HepG2 (cell line): ENCODE data around the gene SPA17. TPM values are rescaled to one million over a fixed set of nuclear protein-coding genes. Genes with fewer than 3 reads are reported as not detected.

Experiments
- ATAC-seq: fragments of 200-7000 bp; cut with Tn5 transposase; 3 replicates; pipeline ENCODE4 v1.9.1; 2020; ENCODE audit warnings: mild to moderate bottlenecking, moderate library complexity
- BruUV-seq: library from RNA; stranded (reverse); fragments of 400-500 nt; replicated peaks from 2 replicates; lab custom pipeline; 2021; lab: Mats Ljungman, UMichigan
- CTCF ChIA-PET: fragments of 300-600 bp; formaldehyde crosslinking; extraction: SDS; loops from one replicate; lab custom pipeline; 2021; ENCODE audit warnings: low total read pairs, inconsistent platforms, low intra/inter-chr PET ratio; lab: Yijun Ruan, JAX
- POLR2A ChIA-PET: fragments of 350-600 bp; sonication (Branson Sonifier 250); formaldehyde crosslinking; loops from one replicate; lab custom pipeline; 2020; ENCODE audit warnings: antibody characterized with exemption, inconsistent platforms; lab: Yijun Ruan, JAX
- DNase-seq: peaks from one replicate; pipeline ENCODE4 v3.0.0-alpha.2; 2015; ENCODE audit warnings: low spot score
- FAIRE-seq: peaks from 3 replicates; lab custom pipeline; 2011; peaks lifted over from hg19 to GRCh38; lab: Jason Lieb, UNC
- H2AFZ ChIP-seq: one replicate; pipeline ENCODE4 v1.6.1; 2011; ENCODE audit warnings: low read length, inconsistent platforms
- H3K27ac ChIP-seq: fragments of 300-600 bp; 3 replicates; pipeline ENCODE4 v1.8.0; 2011; ENCODE audit warnings: mixed run types, mild to moderate bottlenecking, mixed read lengths, low read length, inconsistent platforms; ENCODE audit not compliant: insufficient read depth; ENCODE audit errors: extremely low read length
- H3K27me3 ChIP-seq, 2 experiments: fragments of 200-600 bp in 1 of 2; 2 replicates in 1 of 2; 3 replicates in 1 of 2; pipeline versions ENCODE4 v1.6.0 to v1.8.0; 2011; ENCODE audit warnings: low read length in 2 of 2, mild to moderate bottlenecking in 2 of 2, moderate library complexity in 2 of 2, inconsistent platforms in 1 of 2; ENCODE audit not compliant: insufficient read depth in 2 of 2, control insufficient read depth in 1 of 2
- H3K36me3 ChIP-seq, 2 experiments: fragments of 200-600 bp in 1 of 2; replicated peaks in 1 of 2; 2 replicates in 1 of 2; 3 replicates in 1 of 2; pipeline versions ENCODE4 v1.5.1 to v1.8.0; 2011; ENCODE audit warnings: low read length in 2 of 2, inconsistent platforms in 1 of 2; ENCODE audit not compliant: insufficient read depth in 2 of 2, control insufficient read depth in 1 of 2
- H3K4me1 ChIP-seq: 2 replicates; pipeline ENCODE4 v1.5.1; 2012; ENCODE audit warnings: low read length, inconsistent platforms; ENCODE audit not compliant: insufficient read depth
- H3K4me2 ChIP-seq: 2 replicates; pipeline ENCODE4 v1.6.0; 2011; ENCODE audit warnings: low read depth, low read length, inconsistent platforms
- H3K4me3 ChIP-seq, 3 experiments: fragments of 200-600 bp in 1 of 3; sonication (generic), shearing (Covaris generic) in 1 of 3; replicated peaks in 1 of 3; 2 replicates each; pipeline ENCODE4 v1.5.1; 2011 to 2016; ENCODE audit warnings: low read length in 3 of 3, inconsistent platforms in 2 of 3, low read depth in 2 of 3, mild to moderate bottlenecking in 2 of 3, control low read depth in 1 of 3, mixed read lengths in 1 of 3; ENCODE audit not compliant: insufficient read depth in 1 of 3
- H3K79me2 ChIP-seq: one replicate; pipeline ENCODE4 v1.6.1; 2011; ENCODE audit warnings: low read length, inconsistent platforms; ENCODE audit not compliant: insufficient read depth
- H3K9ac ChIP-seq: 2 replicates; pipeline ENCODE4 v1.6.0; 2011; ENCODE audit warnings: mild to moderate bottlenecking, low read depth, low read length, inconsistent platforms; ENCODE audit not compliant: insufficient read depth
- H3K9me3 ChIP-seq: 2 replicates; pipeline ENCODE4 v1.5.1; 2012; ENCODE audit warnings: mild to moderate bottlenecking, low read length
- H4K20me1 ChIP-seq: 2 replicates; pipeline ENCODE4 v1.6.0; 2011; ENCODE audit warnings: inconsistent platforms, mild to moderate bottlenecking, low read length, moderate library complexity; ENCODE audit not compliant: insufficient read depth
- HINFP ChIP-seq: sonication (generic); formaldehyde crosslinking; IDR thresholded peaks from 2 replicates; pipeline ENCODE4 v1.4.0; 2020; ENCODE audit warnings: low read depth, mild to moderate bottlenecking, missing genetic modification reagents
- KAT7 ChIP-seq: IDR thresholded peaks from 2 replicates; pipeline ENCODE4 v1.6.1; 2018; ENCODE audit warnings: borderline replicate concordance, missing compliant biosample characterization
- SP2 ChIP-seq: sonication (generic); formaldehyde crosslinking; IDR thresholded peaks from 2 replicates; pipeline ENCODE4 v1.5.1; 2020; ENCODE audit warnings: mild to moderate bottlenecking, missing genetic modification reagents
- SRSF4 ChIP-seq: fragments of 200-400 bp; formaldehyde crosslinking; IDR thresholded peaks from one replicate; pipeline ENCODE4 v1.6.1; 2018; ENCODE audit warnings: mild to moderate bottlenecking, low read depth, low read length, moderate library complexity; ENCODE audit not compliant: poor library complexity, severe bottlenecking
- YY1 ChIP-seq: IDR thresholded peaks from 2 replicates; pipeline ENCODE4 v1.6.1; 2011; ENCODE audit warnings: low read length, low read depth, moderate library complexity, mild to moderate bottlenecking; ENCODE audit not compliant: insufficient read depth, insufficient replicate concordance
- ZBTB46 ChIP-seq: sonication (generic); formaldehyde crosslinking; IDR thresholded peaks from 2 replicates; pipeline ENCODE4 v1.4.0; 2020; ENCODE audit warnings: mild to moderate bottlenecking, missing genetic modification reagents, borderline replicate concordance
- ZNF224 ChIP-seq: sonication (generic); formaldehyde crosslinking; IDR thresholded peaks from 2 replicates; pipeline ENCODE4 v1.5.0; 2020; ENCODE audit warnings: mild to moderate bottlenecking, missing genetic modification reagents
- ZNF619 ChIP-seq: sonication (generic); formaldehyde crosslinking; IDR thresholded peaks from 2 replicates; pipeline ENCODE4 v1.4.0; 2020; ENCODE audit warnings: mild to moderate bottlenecking, missing genetic modification reagents
- ZNF710 ChIP-seq: sonication (generic); formaldehyde crosslinking; IDR thresholded peaks from 2 replicates; pipeline ENCODE4 v1.5.0; 2020; ENCODE audit warnings: mild to moderate bottlenecking, missing genetic modification reagents, borderline replicate concordance
- WGBS: methylation state at CpG from one replicate; pipeline ENCODE4 v1.1.6; 2017; ENCODE audit warnings: low lambda C conversion rate; 5-methylcytosine and 5-hydroxymethylcytosine counted together
- in situ Hi-C: cut with HindIII; loops from 2 replicates; pipeline ENCODE4 v1.10.0; 2017; ENCODE audit warnings: low pct_unique_long_range_greater_than_20kb; ENCODE audit not compliant: extremely low pct_ligation_motif_present
- intact Hi-C: fragments of 100-400 bp; cut with micrococcal nuclease; formaldehyde crosslinking; loops from one replicate; pipeline ENCODE4 v1.10.0; 2022; ENCODE audit not compliant: unreplicated experiment
- polyA plus RNA-seq, 8 experiments: library from polyadenylated mRNA; depleted of rRNA in 3 of 8; stranded (reverse) in 7 of 8; unstranded in 1 of 8; fragments of >200 nt; fragmentation: Illumina TruSeq in 4 of 8; extraction: Trizol in 4 of 8; gene quantifications; 2 replicates each; pipeline versions ENCODE4 v1.2.1 to v1.2.3, GENCODE V29; 2011 to 2016; ENCODE audit warnings: low read depth in 4 of 8, missing spikeins in 1 of 8, mixed read lengths in 1 of 8; ENCODE audit not compliant: insufficient read depth in 1 of 8
- total RNA-seq, 5 experiments: library from RNA; depleted of rRNA; stranded (reverse); fragments of >200 nt; fragmentation: Illumina TruSeq; extraction: Trizol; gene quantifications; 2 replicates each; pipeline ENCODE4 v1.2.3, GENCODE V29; 2016; ENCODE audit warnings: low read depth in 1 of 5
- TF ChIP-seq, protein P1 (sequence below): sonication (generic); formaldehyde crosslinking; IDR thresholded peaks from 2 replicates; pipeline ENCODE4 v1.9.0; 2022; ENCODE audit warnings: low read depth, missing genetic modification reagents

SPA17 gene
- total and polyA plus RNA-seq, 2 of the 13 experiments (the other 11 are each of a cell fraction or from before 2014, with no cell fraction given): 4.4 to 8.4 TPM

- intact Hi-C loops: no loop called here
These were observed 54.4 kb downstream of the SPA17 start for GRCh38 chr11:124728134-124728533.

More at GRCh38 chr11:124728134-124728533, 54.4 kb downstream of the SPA17 start:
- WGBS: 3% methylated on average over 2 of the region's 2 CpGs
- Histone ChIP-seq H3K27me3 (peaks cover 0 to 9% of the 10 kb centered on the region in 2 experiments; a peak in 2 of 5 replicates), H3K79me2 (no peaks in the 10 kb centered on the region), H4K20me1 (no peaks in the 10 kb centered on the region), H2AFZ (no peak overlapping the region), H3K4me2 (no peak overlapping the region), H3K36me3 (no peaks in the 10 kb centered on the region), H3K4me1 (peaks cover 22% of the 10 kb centered on the region), H3K27ac (no peak overlapping the region), H3K9ac (no peak overlapping the region), H3K9me3 (no peaks in the 10 kb centered on the region), H3K4me3 (no peak overlapping the region)
- ChIA-PET POLR2A (no interaction called here), CTCF (no interaction called here)
- in situ Hi-C loops: no loop called here
- FAIRE-seq (no peak), ATAC-seq (no peak), DNase-seq (no peak)
- no TSS peak for BruUV-seq
- TF ChIP-seq SP2 (CRISPR knock-in tag) (no peak), KAT7 (CRISPR knock-in tag) (no peak), ZNF619 (no peak), HINFP (CRISPR knock-in tag) (no peak), SRSF4 (no peak), ZNF710 (no peak), ZBTB46 (CRISPR knock-in tag) (no peak), YY1 (no peak), ZNF224 (CRISPR knock-in tag) (no peak)
- TF ChIP-seq, protein P1, sequence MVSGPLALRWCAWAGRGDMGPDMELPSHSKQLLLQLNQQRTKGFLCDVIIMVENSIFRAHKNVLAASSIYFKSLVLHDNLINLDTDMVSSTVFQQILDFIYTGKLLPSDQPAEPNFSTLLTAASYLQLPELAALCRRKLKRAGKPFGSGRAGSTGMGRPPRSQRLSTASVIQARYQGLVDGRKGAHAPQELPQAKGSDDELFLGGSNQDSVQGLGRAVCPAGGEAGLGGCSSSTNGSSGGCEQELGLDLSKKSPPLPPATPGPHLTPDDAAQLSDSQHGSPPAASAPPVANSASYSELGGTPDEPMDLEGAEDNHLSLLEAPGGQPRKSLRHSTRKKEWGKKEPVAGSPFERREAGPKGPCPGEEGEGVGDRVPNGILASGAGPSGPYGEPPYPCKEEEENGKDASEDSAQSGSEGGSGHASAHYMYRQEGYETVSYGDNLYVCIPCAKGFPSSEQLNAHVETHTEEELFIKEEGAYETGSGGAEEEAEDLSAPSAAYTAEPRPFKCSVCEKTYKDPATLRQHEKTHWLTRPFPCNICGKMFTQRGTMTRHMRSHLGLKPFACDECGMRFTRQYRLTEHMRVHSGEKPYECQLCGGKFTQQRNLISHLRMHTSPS (CRISPR knock-in tag): no peak
